ENCODE data around the gene SLIT1.
A peak's percentile ranks its signal among the peaks of the same experiment; 100 is the strongest.

SLIT1 gene

DNA sequence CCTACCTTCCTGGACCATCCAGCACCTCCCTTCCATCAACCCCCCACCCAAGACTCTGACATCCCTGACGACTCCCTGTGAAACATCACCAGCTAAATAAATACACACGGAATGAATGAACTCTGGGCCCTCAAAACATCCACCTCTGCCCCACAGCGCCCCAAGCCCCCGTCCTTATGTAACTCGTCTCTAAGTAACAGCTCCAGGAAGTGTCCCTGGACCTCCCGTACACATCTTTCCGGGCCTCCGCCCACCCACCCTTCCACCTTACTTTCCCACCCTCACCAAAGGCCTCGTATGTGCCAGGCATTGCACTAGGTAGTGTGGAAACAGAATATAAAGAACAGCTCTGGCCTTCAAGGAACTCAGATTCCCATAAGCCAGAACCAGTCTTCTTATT lies 27.7 kb upstream of the SLIT1 start:
- TF ChIP-seq, protein P1, sequence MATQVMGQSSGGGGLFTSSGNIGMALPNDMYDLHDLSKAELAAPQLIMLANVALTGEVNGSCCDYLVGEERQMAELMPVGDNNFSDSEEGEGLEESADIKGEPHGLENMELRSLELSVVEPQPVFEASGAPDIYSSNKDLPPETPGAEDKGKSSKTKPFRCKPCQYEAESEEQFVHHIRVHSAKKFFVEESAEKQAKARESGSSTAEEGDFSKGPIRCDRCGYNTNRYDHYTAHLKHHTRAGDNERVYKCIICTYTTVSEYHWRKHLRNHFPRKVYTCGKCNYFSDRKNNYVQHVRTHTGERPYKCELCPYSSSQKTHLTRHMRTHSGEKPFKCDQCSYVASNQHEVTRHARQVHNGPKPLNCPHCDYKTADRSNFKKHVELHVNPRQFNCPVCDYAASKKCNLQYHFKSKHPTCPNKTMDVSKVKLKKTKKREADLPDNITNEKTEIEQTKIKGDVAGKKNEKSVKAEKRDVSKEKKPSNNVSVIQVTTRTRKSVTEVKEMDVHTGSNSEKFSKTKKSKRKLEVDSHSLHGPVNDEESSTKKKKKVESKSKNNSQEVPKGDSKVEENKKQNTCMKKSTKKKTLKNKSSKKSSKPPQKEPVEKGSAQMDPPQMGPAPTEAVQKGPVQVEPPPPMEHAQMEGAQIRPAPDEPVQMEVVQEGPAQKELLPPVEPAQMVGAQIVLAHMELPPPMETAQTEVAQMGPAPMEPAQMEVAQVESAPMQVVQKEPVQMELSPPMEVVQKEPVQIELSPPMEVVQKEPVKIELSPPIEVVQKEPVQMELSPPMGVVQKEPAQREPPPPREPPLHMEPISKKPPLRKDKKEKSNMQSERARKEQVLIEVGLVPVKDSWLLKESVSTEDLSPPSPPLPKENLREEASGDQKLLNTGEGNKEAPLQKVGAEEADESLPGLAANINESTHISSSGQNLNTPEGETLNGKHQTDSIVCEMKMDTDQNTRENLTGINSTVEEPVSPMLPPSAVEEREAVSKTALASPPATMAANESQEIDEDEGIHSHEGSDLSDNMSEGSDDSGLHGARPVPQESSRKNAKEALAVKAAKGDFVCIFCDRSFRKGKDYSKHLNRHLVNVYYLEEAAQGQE (IDR thresholded peaks at IDR 0.05; ENCODE audit: insufficient read depth in 1 of 2, low read depth in 2 of 2, low read length in 2 of 2): no peak
- no peak for TF ChIP-seq POLR2AphosphoS5 (IDR thresholded peaks at IDR 0.05; ENCODE audit: low read depth, low read length)
- TF ChIP-seq FOXP2 (optimal IDR thresholded peaks at IDR 0.05; ENCODE audit: borderline replicate concordance, extremely low read depth, extremely low read length, insufficient read depth): no peak
- no peak for TF ChIP-seq TAF1 (IDR thresholded peaks at IDR 0.05; ENCODE audit: borderline replicate concordance, insufficient read depth, low read length)
- TF ChIP-seq SIN3A (IDR thresholded peaks at IDR 0.05; ENCODE audit: borderline replicate concordance, insufficient read depth, low read length): no peak

DNA sequence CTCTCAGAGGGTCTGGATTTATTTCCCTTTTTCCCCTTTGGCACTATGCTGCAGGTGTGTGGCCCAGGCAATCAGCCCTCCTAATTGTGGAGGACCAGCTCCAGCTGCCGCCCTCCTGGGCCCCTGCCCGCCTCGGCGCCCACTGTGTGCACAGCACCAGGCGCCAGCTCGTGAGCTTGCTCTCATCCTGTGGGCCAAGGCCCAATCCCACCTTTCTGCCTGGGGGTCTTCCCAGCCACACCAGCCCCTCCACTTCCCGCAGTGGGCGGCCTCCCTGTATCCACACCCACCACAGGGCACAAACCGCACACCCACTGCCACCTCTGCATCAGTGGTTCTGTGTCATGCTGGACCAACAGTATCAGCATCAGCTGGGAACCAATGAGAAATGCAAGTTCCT lies 25.5 kb upstream of the SLIT1 start:
- TF ChIP-seq FOXP2 (optimal IDR thresholded peaks at IDR 0.05; ENCODE audit: borderline replicate concordance, extremely low read depth, extremely low read length, insufficient read depth) (no peak), SIN3A (IDR thresholded peaks at IDR 0.05; ENCODE audit: borderline replicate concordance, insufficient read depth, low read length) (no peak), TAF1 (IDR thresholded peaks at IDR 0.05; ENCODE audit: borderline replicate concordance, insufficient read depth, low read length) (no peak), POLR2AphosphoS5 (IDR thresholded peaks at IDR 0.05; ENCODE audit: low read depth, low read length) (no peak)
- TF ChIP-seq, protein P1 (IDR thresholded peaks at IDR 0.05; ENCODE audit: insufficient read depth in 1 of 2, low read depth in 2 of 2, low read length in 2 of 2): no peak

DNA sequence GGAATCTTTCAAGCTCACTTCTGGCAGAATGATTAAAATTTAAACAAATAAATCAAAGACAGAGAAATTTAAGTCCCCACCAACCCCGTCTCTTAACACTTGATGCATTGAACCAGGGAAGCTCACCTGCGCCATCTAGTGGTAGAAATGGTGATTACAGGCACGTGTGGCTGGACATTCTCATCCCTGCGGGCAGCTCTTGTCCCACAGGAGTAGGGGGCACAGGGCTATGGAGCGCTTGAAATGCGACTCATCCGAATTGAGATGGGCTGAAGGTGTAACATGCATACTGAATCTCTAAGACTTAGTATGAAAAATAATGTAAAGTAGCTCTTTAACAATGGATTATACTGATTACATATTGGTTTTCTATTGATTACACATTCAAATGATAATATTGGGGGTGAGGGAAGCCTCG lies 24.8 kb upstream of the SLIT1 start:
- TF ChIP-seq, protein P1 (IDR thresholded peaks at IDR 0.05; ENCODE audit: insufficient read depth in 1 of 2, low read depth in 2 of 2, low read length in 2 of 2): peak; percentile 33 to 49; a peak in 1 of 4 replicates
- no peak for TF ChIP-seq TAF1 (IDR thresholded peaks at IDR 0.05; ENCODE audit: borderline replicate concordance, insufficient read depth, low read length)

DNA sequence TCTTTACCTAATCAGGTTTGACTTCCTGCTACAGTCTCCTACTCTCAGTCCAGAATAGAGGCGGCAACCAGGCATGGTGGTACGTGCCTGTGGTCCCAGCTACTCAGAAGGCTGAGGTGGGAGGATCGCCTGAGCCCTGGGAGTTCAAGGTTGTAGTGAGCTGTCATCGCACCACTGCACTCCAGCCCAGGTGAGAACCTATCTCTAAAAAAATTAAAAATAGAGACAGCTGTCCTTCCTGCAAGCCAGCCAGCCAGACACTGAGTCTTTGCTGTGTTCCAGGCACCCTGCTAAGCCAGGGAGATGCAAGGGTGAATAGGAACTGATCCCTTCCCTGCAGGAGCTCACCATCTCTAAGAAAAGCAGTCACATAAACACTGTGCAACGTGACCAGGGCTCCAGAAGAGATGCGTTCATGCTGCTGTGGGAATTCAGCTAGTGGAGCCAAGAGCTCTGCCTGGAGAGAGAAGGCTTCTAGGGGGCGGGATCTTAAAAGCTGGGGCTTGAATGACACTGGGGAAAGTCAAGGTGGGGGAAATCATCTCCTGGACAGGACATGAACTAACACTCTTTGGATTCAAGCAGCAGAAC lies 22.1 kb upstream of the SLIT1 start:
- TF ChIP-seq POLR2AphosphoS5 (IDR thresholded peaks at IDR 0.05; ENCODE audit: low read depth, low read length) (no peak), SIN3A (IDR thresholded peaks at IDR 0.05; ENCODE audit: borderline replicate concordance, insufficient read depth, low read length) (no peak)

DNA sequence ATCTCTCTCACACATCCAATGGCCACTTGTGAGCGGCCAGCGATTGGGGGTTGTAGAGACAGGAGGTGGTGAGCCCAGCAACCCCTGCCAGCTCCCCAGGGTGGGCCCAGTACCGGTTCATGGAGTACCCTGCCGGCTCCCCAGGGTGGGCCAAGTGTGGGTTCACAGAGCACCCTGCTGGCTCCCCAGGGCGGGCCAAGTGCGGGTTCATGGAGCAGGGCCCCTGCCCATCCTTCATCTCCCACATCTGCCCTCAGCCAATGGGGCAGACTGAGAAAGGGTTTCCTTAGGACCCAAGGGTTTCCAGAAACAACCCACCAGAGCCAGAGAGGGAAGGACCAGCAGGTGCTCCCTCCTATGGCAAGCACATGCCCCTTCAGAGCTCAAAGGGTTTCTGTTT lies 21.4 kb upstream of the SLIT1 start:
- TF ChIP-seq, protein P1 (IDR thresholded peaks at IDR 0.05; ENCODE audit: insufficient read depth in 1 of 2, low read depth in 2 of 2, low read length in 2 of 2): no peak
- TF ChIP-seq TAF1 (IDR thresholded peaks at IDR 0.05; ENCODE audit: borderline replicate concordance, insufficient read depth, low read length) (no peak), FOXP2 (optimal IDR thresholded peaks at IDR 0.05; ENCODE audit: borderline replicate concordance, extremely low read depth, extremely low read length, insufficient read depth) (no peak), SIN3A (IDR thresholded peaks at IDR 0.05; ENCODE audit: borderline replicate concordance, insufficient read depth, low read length) (no peak), POLR2AphosphoS5 (IDR thresholded peaks at IDR 0.05; ENCODE audit: low read depth, low read length) (no peak)
